ENCODE data around the gene TRANK1.

Gene TRANK1

GRCh38 chr3:36837089-36837488, 107.8 kb downstream of the TRANK1 start:
- DNase-seq: no peak

GRCh38 chr3:36833160-36833814, 111.6 kb downstream of the TRANK1 start:
- DNase-seq: no peak

GRCh38 chr3:36832406-36832805, 112.4 kb downstream of the TRANK1 start:
- DNase-seq: no peak

GRCh38 chr3:36827133-36827532, 117.7 kb downstream of the TRANK1 start:
- DNase-seq: no peak

- no peak for DNase-seq
Observed at GRCh38 chr3:36826240-36826639, 118.6 kb downstream of the TRANK1 start.

GRCh38 chr3:36824443-36824842, 120.4 kb downstream of the TRANK1 start:
- DNase-seq: no peak

- DNase-seq: no peak
Observed at GRCh38 chr3:36823806-36824205, 121.0 kb downstream of the TRANK1 start.

- no peak for DNase-seq
Observed at GRCh38 chr3:36820083-36820482, 124.8 kb downstream of the TRANK1 start.

GRCh38 chr3:36817806-36818533, 126.9 kb downstream of the TRANK1 start:
- DNase-seq: no peak

- DNase-seq: no peak
Observed at GRCh38 chr3:36815375-36815774, 129.5 kb downstream of the TRANK1 start.

GRCh38 chr3:36814776-36815175, 130.1 kb downstream of the TRANK1 start:
- no peak for DNase-seq

GRCh38 chr3:36814066-36814717, 130.7 kb downstream of the TRANK1 start:
- DNase-seq: no peak

- no peak for DNase-seq
Observed at GRCh38 chr3:36813305-36813704, 131.5 kb downstream of the TRANK1 start.

GRCh38 chr3:36812240-36812639, 132.6 kb downstream of the TRANK1 start:
- DNase-seq: no peak

- DNase-seq: no peak
Observed at GRCh38 chr3:36811768-36812167, 133.1 kb downstream of the TRANK1 start.

- DNase-seq: no peak
Observed at GRCh38 chr3:36804295-36805055, 140.4 kb downstream of the TRANK1 start.

- no peak for DNase-seq
Observed at GRCh38 chr3:36803091-36803791, 141.6 kb downstream of the TRANK1 start.

- DNase-seq: no peak
Observed at GRCh38 chr3:36800533-36801116, 144.2 kb downstream of the TRANK1 start.

- DNase-seq: no peak
Observed at GRCh38 chr3:36796881-36797280, 148.0 kb downstream of the TRANK1 start.

- DNase-seq: no peak
Observed at GRCh38 chr3:36796161-36796560, 148.7 kb downstream of the TRANK1 start.

GRCh38 chr3:36795622-36796021, 149.2 kb downstream of the TRANK1 start:
- no peak for DNase-seq

- peak in 1 of 2 donors; percentile 25 for DNase-seq
Observed at GRCh38 chr3:36792342-36792741, 152.5 kb downstream of the TRANK1 start.
